ENCODE data around the gene NDUFS3. TPM values are rescaled to one million over a fixed set of nuclear protein-coding genes. Genes with fewer than 3 reads are reported as not detected.

Gene NDUFS3
- total and polyA plus RNA-seq, 2 experiments from 2014 or later: 108 to 168 TPM

- ATAC-seq (no peak), DNase-seq (ENCODE audit: low spot score) (no peak)
- Histone ChIP-seq H3K9me2 (ENCODE audit: insufficient read depth) (no peaks in the 10 kb centered on the region), H3K27me3 (ENCODE audit: insufficient read depth) (no peaks in the 10 kb centered on the region), H3K27ac (ENCODE audit: low read depth) (no peak overlapping the region), H3K4me3 (no peak overlapping the region), H4K20me1 (replicated peaks; ENCODE audit: insufficient read depth) (peaks cover 20% of the 10 kb centered on the region; the same call in 1 of the 2 replicates), H3K4me2 (no peak overlapping the region), H3K4me1 (ENCODE audit: insufficient read depth) (no peaks in the 10 kb centered on the region), H3F3A (replicated peaks; ENCODE audit: low read depth) (peaks cover 10% of the 10 kb centered on the region; the same call in 1 of the 2 replicates), H2AFZ (no peak overlapping the region), H3K36me3 (ENCODE audit: insufficient read depth) (peaks cover 37% of the 10 kb centered on the region), H3K79me2 (replicated peaks; ENCODE audit: insufficient read depth) (no peaks in the 10 kb centered on the region)
- H3K36me3 Mint-ChIP-seq (ENCODE audit: low read depth): peaks cover 53% of the 10 kb centered on the region
- H3K9me3 Mint-ChIP-seq: no peaks in the 10 kb centered on the region
- no peak overlapping the region for H3K4me3 Mint-ChIP-seq
- TF ChIP-seq JUNB (IDR thresholded peaks at IDR 0.05; ENCODE audit: unreplicated experiment) (no peak), CTCF (conservative IDR thresholded peaks at IDR 0.05; ENCODE audit: low read depth in 2 of 2) (no peak), POLR2AphosphoS5 (IDR thresholded peaks at IDR 0.05; ENCODE audit: low read depth) (no peak), CREB1 (CRISPR knock-in tag; IDR thresholded peaks at IDR 0.05; ENCODE audit: low read depth) (no peak), ETS1 (IDR thresholded peaks at IDR 0.05) (no peak), ZNF114 (CRISPR knock-in tag; IDR thresholded peaks at IDR 0.05) (no peak), REST (IDR thresholded peaks at IDR 0.05; ENCODE audit: unreplicated experiment) (no peak), EZH2 (IDR thresholded peaks at IDR 0.05; ENCODE audit: low read depth, unreplicated experiment) (no peak), ZNF462 (CRISPR knock-in tag; IDR thresholded peaks at IDR 0.05) (no peak)
- H3K27me3 Mint-ChIP-seq (ENCODE audit: insufficient read depth, low read depth, poor library complexity): peaks cover 2% of the 10 kb centered on the region
- no peak overlapping the region for H3K27ac Mint-ChIP-seq
- no peaks in the 10 kb centered on the region for H3K4me1 Mint-ChIP-seq
Observed at GRCh38 chr11:47620836-47621378, 42.0 kb downstream of the NDUFS3 start.

All from GM23338 (cell line).